Activated CD8-positive, alpha-beta memory T cell treated with anti-CD3 and anti-CD28 coated beads, Interleukin-2, amount 50 U/mL, for 48 hours (primary cell): ENCODE results near the gene ARFGEF2.
"Not testable (repeated sequence)": the region's sequence is repeated elsewhere in the genome, so short reads cannot be mapped to it uniquely, and the experiment has no call there.

Experiments
- DNase-seq: peaks from one replicate; pipeline ENCODE4 v3.0.0-alpha.2; 2020

ARFGEF2 gene

GRCh38 chr20:48930035-48930434 is 8.5 kb downstream of the ARFGEF2 start:
- no peak for DNase-seq

- DNase-seq = no peak
Measured at GRCh38 chr20:48930878-48931277, 9.4 kb downstream of the ARFGEF2 start.

GRCh38 chr20:48931527-48932374 is 10.2 kb downstream of the ARFGEF2 start:
- DNase-seq = no peak

GRCh38 chr20:48932375-48932941 is 10.9 kb downstream of the ARFGEF2 start:
- no peak for DNase-seq

GRCh38 chr20:48933017-48933766 is 11.7 kb downstream of the ARFGEF2 start:
- DNase-seq = no peak

- not testable (repeated sequence) for DNase-seq
Measured at GRCh38 chr20:48934273-48934877, 12.9 kb downstream of the ARFGEF2 start.

GRCh38 chr20:48934966-48935365 is 13.5 kb downstream of the ARFGEF2 start:
- DNase-seq = not testable (repeated sequence)

GRCh38 chr20:48936178-48936577 is 14.7 kb downstream of the ARFGEF2 start:
- DNase-seq = not testable (repeated sequence)

GRCh38 chr20:48937674-48938073 is 16.2 kb downstream of the ARFGEF2 start:
- DNase-seq = no peak

GRCh38 chr20:48938670-48939069 is 17.2 kb downstream of the ARFGEF2 start:
- DNase-seq = no peak

GRCh38 chr20:48940170-48940569 is 18.7 kb downstream of the ARFGEF2 start:
- no peak for DNase-seq

GRCh38 chr20:48941467-48941866 is 20.0 kb downstream of the ARFGEF2 start:
- DNase-seq = no peak

GRCh38 chr20:48942730-48943129 is 21.2 kb downstream of the ARFGEF2 start:
- no peak for DNase-seq

GRCh38 chr20:48944663-48945297 is 23.3 kb downstream of the ARFGEF2 start:
- no peak for DNase-seq

GRCh38 chr20:48945840-48946514 is 24.5 kb downstream of the ARFGEF2 start:
- no peak for DNase-seq

GRCh38 chr20:48948612-48949011 is 27.1 kb downstream of the ARFGEF2 start:
- DNase-seq = no peak

GRCh38 chr20:48949304-48950170 is 28.0 kb downstream of the ARFGEF2 start:
- no peak for DNase-seq

- no peak for DNase-seq
Measured at GRCh38 chr20:48951041-48951440, 29.5 kb downstream of the ARFGEF2 start.

GRCh38 chr20:48951646-48952045 is 30.1 kb downstream of the ARFGEF2 start:
- DNase-seq = no peak

GRCh38 chr20:48952656-48953055 is 31.1 kb downstream of the ARFGEF2 start:
- DNase-seq = no peak

GRCh38 chr20:48953653-48954052 is 32.1 kb downstream of the ARFGEF2 start:
- DNase-seq = no peak
